ENCODE results near the gene SCFD2.
"Not testable (repeated sequence)": the region's sequence is repeated elsewhere in the genome, so short reads cannot be mapped to it uniquely, and the experiment has no call there.

Gene SCFD2

GRCh38 chr4:53365486-53366300, at the start of gene SCFD2:
Gene SCFD2 (minus strand): TSS chr4:53366061.
- peak; percentile 94 to 97 for DNase-seq (ENCODE audit: low read depth in 1 of 2, low spot score in 1 of 2)

- not testable (repeated sequence) for DNase-seq (ENCODE audit: low read depth in 1 of 2, low spot score in 1 of 2)
Measured at GRCh38 chr4:53409479-53409878, 43.6 kb upstream of the SCFD2 start.

GRCh38 chr4:53380221-53380620, 14.4 kb upstream of the SCFD2 start:
- no peak for DNase-seq (ENCODE audit: low read depth in 1 of 2, low spot score in 1 of 2)

GRCh38 chr4:53378171-53378482, 12.3 kb upstream of the SCFD2 start:
- DNase-seq (ENCODE audit: low read depth in 1 of 2, low spot score in 1 of 2): no peak

- peak; percentile 94 for DNase-seq (ENCODE audit: low read depth in 1 of 2, low spot score in 1 of 2)
Measured at GRCh38 chr4:53377319-53378170, 11.7 kb upstream of the SCFD2 start, which contains the start of gene FIP1L1. Gene FIP1L1 (plus strand): TSS chr4:53377641. CDS start chr4:53377839, 198 bp downstream.

GRCh38 chr4:53376900-53377299, 11.0 kb upstream of the SCFD2 start:
- DNase-seq (ENCODE audit: low read depth in 1 of 2, low spot score in 1 of 2): no peak

- no peak for DNase-seq (ENCODE audit: low read depth in 1 of 2, low spot score in 1 of 2)
Measured at GRCh38 chr4:53374777-53375258, 9.0 kb upstream of the SCFD2 start.

- DNase-seq (ENCODE audit: low read depth in 1 of 2, low spot score in 1 of 2): no peak
Measured at GRCh38 chr4:53371843-53372521, 6.1 kb upstream of the SCFD2 start.

- no peak for DNase-seq (ENCODE audit: low read depth in 1 of 2, low spot score in 1 of 2)
Measured at GRCh38 chr4:53371049-53371448, 5.2 kb upstream of the SCFD2 start.

- no peak for DNase-seq (ENCODE audit: low read depth in 1 of 2, low spot score in 1 of 2)
Measured at GRCh38 chr4:53367721-53368120, 1.9 kb upstream of the SCFD2 start.

- no peak for DNase-seq (ENCODE audit: low read depth in 1 of 2, low spot score in 1 of 2)
Measured at GRCh38 chr4:53366301-53366716, 448 bp upstream of the SCFD2 start.

GRCh38 chr4:53365121-53365485, 758 bp downstream of the SCFD2 start:
- no peak for DNase-seq (ENCODE audit: low read depth in 1 of 2, low spot score in 1 of 2)

GRCh38 chr4:53364624-53365023, 1.2 kb downstream of the SCFD2 start:
- DNase-seq (ENCODE audit: low read depth in 1 of 2, low spot score in 1 of 2): no peak

GRCh38 chr4:53362093-53362492, 3.8 kb downstream of the SCFD2 start:
- DNase-seq (ENCODE audit: low read depth in 1 of 2, low spot score in 1 of 2): no peak

- DNase-seq (ENCODE audit: low read depth in 1 of 2, low spot score in 1 of 2): no peak
Measured at GRCh38 chr4:53361451-53361850, 4.4 kb downstream of the SCFD2 start.

GRCh38 chr4:53355930-53356521, 9.8 kb downstream of the SCFD2 start:
- no peak for DNase-seq (ENCODE audit: low read depth in 1 of 2, low spot score in 1 of 2)

- no peak for DNase-seq (ENCODE audit: low read depth in 1 of 2, low spot score in 1 of 2)
Measured at GRCh38 chr4:53354012-53354722, 11.7 kb downstream of the SCFD2 start.

- DNase-seq (ENCODE audit: low read depth in 1 of 2, low spot score in 1 of 2): no peak
Measured at GRCh38 chr4:53349091-53349491, 16.8 kb downstream of the SCFD2 start.

GRCh38 chr4:53348046-53348445, 17.8 kb downstream of the SCFD2 start:
- DNase-seq (ENCODE audit: low read depth in 1 of 2, low spot score in 1 of 2): no peak

Data from activated CD4-positive, alpha-beta T cell treated with anti-CD3 and anti-CD28 coated beads, Interleukin-2, amount 50 U/mL, for 24 hours (primary cell).